ENCODE results near the gene H1-8. TPM values are rescaled to one million over a fixed set of nuclear protein-coding genes. Genes with fewer than 3 reads are reported as not detected.

H1-8 gene
- total RNA-seq, 1 donor from 2014 or later = not detected

GRCh38 chr3:129553719-129554118 lies 10.7 kb downstream of the H1-8 start:
- intact Hi-C loops (cut with micrococcal nuclease) = loop anchor here (10.0 kb wide), 1 partner anchor 49 kb away; no protein-coding TSS in a partner anchor
- peaks cover 67% of the 10 kb centered on the region for H3K4me1 ChIP-seq
- no peak for DNase-seq

GRCh38 chr3:129554356-129555152 lies 11.6 kb downstream of the H1-8 start:
- peaks cover 33% of the 10 kb centered on the region for H3K36me3 ChIP-seq
- no peak for DNase-seq
- intact Hi-C loops (cut with micrococcal nuclease) = loop anchor here (10.0 kb wide), 1 partner anchor 50 kb away; no protein-coding TSS in a partner anchor

More at GRCh38 chr3:129553719-129554118, 10.7 kb downstream of the H1-8 start:
- no peaks in the 10 kb centered on the region for H3K9me3 ChIP-seq (replicated peaks)
- no peak for TF ChIP-seq CTCF (IDR thresholded peaks at IDR 0.05; ENCODE audit: borderline replicate concordance)
- peak overlapping the region; percentile 73 for H3K27ac ChIP-seq (replicated peaks)
- peaks cover 24% of the 10 kb centered on the region for H3K36me3 ChIP-seq
- no peaks in the 10 kb centered on the region for H3K27me3 ChIP-seq (ENCODE audit: low read depth)
- H3K4me3 ChIP-seq = no peak overlapping the region

GRCh38 chr3:129555153-129555550 lies 12.2 kb downstream of the H1-8 start:
- H3K9me3 ChIP-seq (replicated peaks) = no peaks in the 10 kb centered on the region
- H3K4me3 ChIP-seq = no peak overlapping the region
- no peak for TF ChIP-seq CTCF (IDR thresholded peaks at IDR 0.05; ENCODE audit: borderline replicate concordance)
- H3K36me3 ChIP-seq = peaks cover 39% of the 10 kb centered on the region
- H3K4me1 ChIP-seq = peaks cover 82% of the 10 kb centered on the region
- intact Hi-C loops (cut with micrococcal nuclease) = loop anchor here (10.0 kb wide), 1 partner anchor 50 kb away; no protein-coding TSS in a partner anchor
- DNase-seq = no peak
- H3K27me3 ChIP-seq (ENCODE audit: low read depth) = no peaks in the 10 kb centered on the region
- H3K27ac ChIP-seq (replicated peaks) = peak overlapping the region; percentile 73

More at GRCh38 chr3:129554356-129555152, 11.6 kb downstream of the H1-8 start:
- Histone ChIP-seq H3K4me3 (no peak overlapping the region), H3K4me1 (peaks cover 76% of the 10 kb centered on the region), H3K27ac (replicated peaks) (peak overlapping the region; percentile 73), H3K27me3 (ENCODE audit: low read depth) (no peaks in the 10 kb centered on the region), H3K9me3 (replicated peaks) (no peaks in the 10 kb centered on the region)
- TF ChIP-seq CTCF (IDR thresholded peaks at IDR 0.05; ENCODE audit: borderline replicate concordance) = no peak

GRCh38 chr3:129555616-129556357 lies 12.8 kb downstream of the H1-8 start:
- Histone ChIP-seq H3K4me3 (no peak overlapping the region), H3K4me1 (peaks cover 88% of the 10 kb centered on the region), H3K27me3 (ENCODE audit: low read depth) (no peaks in the 10 kb centered on the region), H3K27ac (replicated peaks) (peak overlapping the region; percentile 73), H3K9me3 (replicated peaks) (no peaks in the 10 kb centered on the region), H3K36me3 (peaks cover 40% of the 10 kb centered on the region)
- no peak for DNase-seq
- no peak for TF ChIP-seq CTCF (IDR thresholded peaks at IDR 0.05; ENCODE audit: borderline replicate concordance)
- intact Hi-C loops (cut with micrococcal nuclease) = loop anchor here (10.0 kb wide), 1 partner anchor 51 kb away; no protein-coding TSS in a partner anchor

GRCh38 chr3:129556358-129556695 lies 13.4 kb downstream of the H1-8 start:
- intact Hi-C loops (cut with micrococcal nuclease) = loop anchor here (10.0 kb wide), 1 partner anchor 52 kb away; no protein-coding TSS in a partner anchor
- no peak for TF ChIP-seq CTCF (IDR thresholded peaks at IDR 0.05; ENCODE audit: borderline replicate concordance)

More at GRCh38 chr3:129556358-129556695, 13.4 kb downstream of the H1-8 start:
- H3K27me3 ChIP-seq (ENCODE audit: low read depth) = no peaks in the 10 kb centered on the region
- no peak overlapping the region for H3K4me3 ChIP-seq
- peaks cover 40% of the 10 kb centered on the region for H3K36me3 ChIP-seq
- H3K27ac ChIP-seq (replicated peaks) = peak overlapping the region; percentile 73
- DNase-seq = no peak
- peaks cover 93% of the 10 kb centered on the region for H3K4me1 ChIP-seq
- H3K9me3 ChIP-seq (replicated peaks) = no peaks in the 10 kb centered on the region
